ENCODE measurements around the gene APOC3.

DNA sequence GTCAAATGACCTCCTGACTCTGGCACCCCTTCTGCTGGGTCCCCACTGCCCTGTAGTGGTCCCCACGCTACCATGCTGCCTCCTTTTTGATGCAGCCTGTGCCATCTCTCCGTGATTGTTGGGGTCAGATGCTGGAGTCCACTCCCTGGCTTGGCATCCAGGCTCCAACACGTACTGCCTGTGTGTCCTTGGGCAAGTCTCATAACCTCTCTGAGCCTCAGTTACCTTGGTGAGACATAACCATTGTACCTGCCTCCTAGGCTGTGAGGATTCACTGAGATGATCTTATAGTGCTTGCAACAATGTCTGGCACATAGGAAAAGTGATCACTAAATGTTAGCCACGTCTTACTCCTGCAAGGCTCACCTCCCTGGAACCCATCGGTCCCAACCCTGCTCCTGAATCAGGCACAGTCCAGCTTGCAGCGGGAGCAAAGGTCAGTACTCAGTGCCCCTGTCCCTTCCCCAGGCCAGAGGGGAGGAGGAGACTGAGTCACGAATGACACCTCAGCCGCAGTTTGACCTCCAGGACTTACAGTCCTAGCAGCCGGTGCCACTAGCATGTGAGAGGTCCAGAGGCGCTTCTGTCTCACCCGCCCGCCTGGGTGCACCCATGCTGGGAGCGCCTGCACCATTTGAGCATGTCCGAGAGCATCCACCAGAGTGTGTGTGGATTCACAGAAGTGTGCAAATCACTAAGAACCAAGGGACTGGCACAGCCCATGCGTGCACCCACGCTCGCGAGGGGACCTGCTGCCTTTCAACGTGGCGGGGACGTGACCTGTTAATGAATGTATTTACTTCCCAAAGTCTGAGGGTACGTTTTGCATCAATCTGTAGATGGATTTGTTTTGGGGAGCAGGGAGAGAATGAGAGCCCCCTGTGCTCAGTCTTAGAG is 3.6 kb upstream of the APOC3 start:
- TF ChIP-seq, protein P1, sequence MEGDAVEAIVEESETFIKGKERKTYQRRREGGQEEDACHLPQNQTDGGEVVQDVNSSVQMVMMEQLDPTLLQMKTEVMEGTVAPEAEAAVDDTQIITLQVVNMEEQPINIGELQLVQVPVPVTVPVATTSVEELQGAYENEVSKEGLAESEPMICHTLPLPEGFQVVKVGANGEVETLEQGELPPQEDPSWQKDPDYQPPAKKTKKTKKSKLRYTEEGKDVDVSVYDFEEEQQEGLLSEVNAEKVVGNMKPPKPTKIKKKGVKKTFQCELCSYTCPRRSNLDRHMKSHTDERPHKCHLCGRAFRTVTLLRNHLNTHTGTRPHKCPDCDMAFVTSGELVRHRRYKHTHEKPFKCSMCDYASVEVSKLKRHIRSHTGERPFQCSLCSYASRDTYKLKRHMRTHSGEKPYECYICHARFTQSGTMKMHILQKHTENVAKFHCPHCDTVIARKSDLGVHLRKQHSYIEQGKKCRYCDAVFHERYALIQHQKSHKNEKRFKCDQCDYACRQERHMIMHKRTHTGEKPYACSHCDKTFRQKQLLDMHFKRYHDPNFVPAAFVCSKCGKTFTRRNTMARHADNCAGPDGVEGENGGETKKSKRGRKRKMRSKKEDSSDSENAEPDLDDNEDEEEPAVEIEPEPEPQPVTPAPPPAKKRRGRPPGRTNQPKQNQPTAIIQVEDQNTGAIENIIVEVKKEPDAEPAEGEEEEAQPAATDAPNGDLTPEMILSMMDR (conservative IDR thresholded peaks at IDR 0.05 in 1 of 2, IDR thresholded peaks at IDR 0.05 in 1 of 2; ENCODE audit: low read depth in 1 of 2, low read length in 2 of 2): no peak
- no peak for TF ChIP-seq EZH2 (IDR thresholded peaks at IDR 0.05; ENCODE audit: low read length, missing control alignments)

All from fibroblast of lung (primary cell).